ENCODE data around the gene GPRC5C.

DNA sequence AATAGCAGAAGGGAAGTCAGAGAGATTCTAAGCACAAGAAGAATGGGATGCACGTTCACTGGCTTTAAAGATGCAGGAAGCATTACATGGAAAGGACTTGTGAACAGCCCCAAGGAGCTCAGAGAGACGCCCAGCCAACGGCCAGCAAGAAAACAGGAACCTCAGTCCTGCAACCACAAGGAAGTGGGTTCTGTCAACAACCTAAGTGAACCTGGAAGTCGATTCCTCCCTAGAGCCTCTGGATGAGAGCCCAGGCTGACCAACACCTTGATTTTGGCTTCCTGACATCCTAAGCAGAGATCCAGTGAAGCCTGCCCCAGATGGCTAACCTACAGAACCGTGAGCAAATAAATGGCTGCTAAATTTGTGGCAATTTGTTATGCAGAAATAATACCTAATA lies 40.1 kb upstream of the GPRC5C start:
- no peak for TF ChIP-seq SPI1 (IDR thresholded peaks at IDR 0.05; ENCODE audit: low read depth, low read length)
- no peak for TF ChIP-seq POLR2A (IDR thresholded peaks at IDR 0.05; ENCODE audit: low read depth, low read length)
- TF ChIP-seq PAX5 (IDR thresholded peaks at IDR 0.05; ENCODE audit: insufficient read depth, low read length, severe bottlenecking): no peak
- no peak for TF ChIP-seq POLR2AphosphoS5 (IDR thresholded peaks at IDR 0.05; ENCODE audit: low read depth, low read length)
- no peak for TF ChIP-seq TAF1 (IDR thresholded peaks at IDR 0.05; ENCODE audit: low read depth, low read length)
